HG03135 (cell line): ENCODE measurements around the gene TRPC4.
"Not testable (repeated sequence)": the region's sequence is repeated elsewhere in the genome, so short reads cannot be mapped to it uniquely, and the experiment has no call there.

Source experiments
- ATAC-seq: cut with Tn5 transposase; IDR thresholded peaks from one replicate; pipeline ENCODE4 v1.9.1; 2021; ENCODE audit warnings: mild to moderate bottlenecking, moderate library complexity; ENCODE audit not compliant: unreplicated experiment

The TRPC4 gene

DNA sequence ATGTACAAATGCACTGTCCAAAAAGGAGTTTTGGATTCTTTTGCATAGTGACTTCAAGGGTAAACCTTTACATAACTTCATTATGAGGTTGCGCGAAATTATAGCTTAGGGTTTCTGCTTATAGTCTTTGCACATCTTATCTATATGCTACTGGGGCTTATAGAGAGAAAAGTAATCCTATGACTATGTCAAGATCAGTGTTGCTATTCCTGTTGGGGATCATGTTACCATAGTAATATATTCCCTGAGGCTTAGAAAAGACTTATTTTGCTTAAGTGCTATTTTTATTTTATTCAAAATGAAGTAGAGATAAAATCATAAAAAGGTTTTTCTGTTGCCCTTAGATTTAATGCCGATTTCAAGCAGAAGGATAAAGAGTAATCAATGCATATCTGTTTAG, 256.3 kb downstream of the TRPC4 start:
- no peak for ATAC-seq

DNA sequence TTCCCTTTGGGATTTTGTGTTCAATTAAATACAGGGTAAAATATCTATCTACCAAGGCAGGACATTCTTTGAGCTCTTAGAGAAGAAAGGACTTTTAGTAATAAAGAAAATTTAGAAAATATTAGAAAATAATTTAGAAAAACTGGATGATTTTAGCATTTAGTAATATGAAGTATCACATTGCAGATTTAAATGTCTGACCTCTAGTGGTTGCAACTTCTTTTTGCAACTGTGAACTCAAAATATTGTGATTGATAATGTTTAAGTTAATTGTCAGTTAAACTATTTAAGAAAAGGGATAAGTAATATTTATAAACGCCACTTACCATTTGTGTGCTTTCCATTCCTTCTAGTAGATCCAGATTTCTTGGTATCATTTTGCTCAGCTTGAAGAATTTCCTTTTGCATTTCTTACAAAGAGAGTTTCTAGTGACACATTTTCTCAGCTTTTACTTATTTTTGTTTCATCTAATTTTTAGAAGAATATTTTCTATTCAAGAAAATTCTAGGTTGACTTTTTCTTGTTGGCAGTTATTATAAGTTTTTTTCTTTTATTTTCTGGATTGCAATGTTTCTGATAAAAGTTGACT, 260.7 kb downstream of the TRPC4 start:
- ATAC-seq = no peak

DNA sequence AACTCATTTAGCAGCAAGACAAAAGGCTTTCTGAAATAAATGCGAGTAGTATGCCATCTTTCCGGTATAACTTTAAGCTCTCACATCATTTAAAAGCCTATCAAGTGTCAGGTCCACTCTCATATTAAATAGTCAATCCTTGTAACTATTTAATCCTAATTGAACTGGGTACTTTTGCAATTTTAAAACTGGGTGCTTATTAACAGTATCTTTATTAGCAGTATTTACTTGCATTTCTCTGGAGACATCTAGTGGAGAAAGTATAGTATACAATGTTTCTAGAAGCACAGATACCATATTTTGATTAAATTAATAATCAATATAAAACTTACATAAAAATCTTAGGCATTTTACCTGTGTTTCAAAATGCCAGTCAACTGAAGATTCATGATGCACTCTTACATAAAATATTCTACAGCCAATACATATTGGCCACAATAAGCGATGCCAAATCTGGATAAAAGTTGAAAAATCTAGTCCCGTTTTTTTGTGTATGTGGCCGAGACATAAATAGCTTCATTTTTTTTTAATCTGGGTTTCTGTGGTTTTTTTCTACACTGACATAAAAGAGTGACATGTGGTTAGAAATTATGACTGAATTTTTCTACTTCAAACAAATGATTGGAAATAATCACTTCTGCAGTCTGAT, 266.7 kb downstream of the TRPC4 start:
- no peak for ATAC-seq

DNA sequence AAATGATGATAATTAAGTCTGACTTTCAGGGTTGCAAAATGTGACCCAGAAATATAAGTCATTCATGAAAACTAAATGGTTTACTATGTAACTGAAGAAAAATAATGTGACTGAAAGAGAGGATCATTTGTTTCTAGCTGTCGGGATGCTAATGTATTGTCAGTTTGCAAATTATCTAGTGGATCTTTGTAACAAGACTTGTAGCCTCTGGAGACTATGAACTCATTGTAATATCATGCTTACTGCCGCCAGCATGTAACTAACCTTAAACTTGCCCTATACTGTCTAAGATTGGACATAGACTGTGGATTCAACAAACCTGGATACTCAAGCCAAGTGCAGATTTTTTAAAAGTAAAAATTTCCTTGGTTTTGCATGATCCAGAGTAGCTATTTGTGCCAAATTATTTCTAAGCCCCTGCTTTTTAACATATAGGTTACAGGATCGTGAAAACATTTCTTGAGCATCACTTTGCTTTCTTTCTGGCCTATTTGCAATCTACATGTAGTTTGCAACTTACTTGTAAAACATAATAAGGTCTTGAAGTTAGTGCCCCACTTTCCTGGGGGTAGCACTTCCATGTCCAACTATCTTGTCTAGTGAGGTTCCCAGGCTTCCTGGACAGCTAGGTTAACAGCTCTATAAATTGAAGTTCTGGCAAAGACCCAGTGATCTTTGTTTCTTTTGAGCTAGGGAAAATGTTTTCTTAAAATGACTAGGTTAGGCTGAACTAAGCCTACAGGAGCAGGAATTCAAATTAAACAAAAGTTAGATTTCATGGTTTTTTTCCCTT, 267.7 kb downstream of the TRPC4 start:
- ATAC-seq = no peak

DNA sequence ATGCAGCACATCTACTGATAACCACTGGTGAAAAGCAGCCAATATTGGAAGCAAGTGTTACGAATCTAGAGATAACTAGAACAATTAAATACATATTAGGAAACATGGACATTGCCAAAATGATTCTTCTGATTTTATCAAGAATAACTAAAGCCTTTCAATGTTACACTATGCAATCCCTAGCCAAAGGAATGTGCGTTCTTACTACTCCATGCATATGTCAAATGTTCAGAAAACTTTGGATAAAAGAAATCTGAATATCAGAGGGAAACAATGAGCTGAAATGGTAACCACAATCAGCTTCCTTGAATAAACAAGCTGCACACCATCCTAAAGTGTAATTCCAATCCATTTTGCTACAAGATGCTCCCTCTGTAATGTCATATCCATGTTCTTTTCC, 270.1 kb downstream of the TRPC4 start:
- no peak for ATAC-seq

DNA sequence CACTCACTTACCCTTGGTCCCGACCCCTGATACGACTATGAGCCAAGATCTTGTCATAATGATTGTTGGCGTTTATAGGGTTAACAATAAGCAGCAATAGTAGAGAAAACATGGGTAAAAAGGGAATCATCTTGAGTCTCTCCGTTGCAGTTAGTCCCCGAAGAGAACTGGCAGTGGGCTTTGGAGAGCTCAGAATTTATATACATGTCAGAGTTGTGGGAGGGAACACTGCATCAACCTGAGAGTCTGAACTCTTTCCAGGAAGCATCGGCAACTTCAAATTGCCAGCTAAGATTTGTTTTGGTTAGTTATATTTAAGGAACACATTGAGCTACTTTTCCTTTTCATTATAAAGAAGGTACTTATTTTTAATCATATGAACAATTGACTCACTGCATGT, 271.0 kb downstream of the TRPC4 start, which contains the start of gene POSTN:
Gene POSTN (minus strand): TSS at position 172 of the 400 bp plus-strand sequence. CDS start 42 bp downstream, at position 130.
- ATAC-seq = no peak

DNA sequence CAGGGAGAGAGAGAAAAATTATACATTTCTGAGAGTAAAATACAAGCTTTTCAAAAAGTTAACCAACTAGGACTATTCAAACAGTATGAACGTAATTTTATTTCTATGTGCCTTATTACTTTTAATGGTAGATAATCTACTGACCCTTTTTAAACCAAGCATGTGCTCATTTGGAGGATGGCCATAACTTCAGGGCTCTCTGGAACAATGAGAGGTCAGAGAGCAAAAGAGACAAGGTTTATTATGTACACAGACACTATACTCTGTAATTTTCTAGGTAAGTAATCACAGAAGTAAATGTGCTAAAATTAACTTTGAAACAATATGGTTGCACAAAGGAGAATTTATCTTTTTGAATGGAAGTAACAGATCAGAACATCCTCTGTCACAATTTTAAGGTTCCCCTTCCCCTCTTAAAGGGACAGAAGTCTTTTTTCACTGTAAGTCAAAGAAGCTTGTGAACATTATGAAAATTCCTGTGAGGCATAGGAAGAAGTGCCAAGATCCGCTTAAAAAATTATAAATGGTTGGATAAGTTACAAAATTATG, 272.0 kb downstream of the TRPC4 start:
- no peak for ATAC-seq

DNA sequence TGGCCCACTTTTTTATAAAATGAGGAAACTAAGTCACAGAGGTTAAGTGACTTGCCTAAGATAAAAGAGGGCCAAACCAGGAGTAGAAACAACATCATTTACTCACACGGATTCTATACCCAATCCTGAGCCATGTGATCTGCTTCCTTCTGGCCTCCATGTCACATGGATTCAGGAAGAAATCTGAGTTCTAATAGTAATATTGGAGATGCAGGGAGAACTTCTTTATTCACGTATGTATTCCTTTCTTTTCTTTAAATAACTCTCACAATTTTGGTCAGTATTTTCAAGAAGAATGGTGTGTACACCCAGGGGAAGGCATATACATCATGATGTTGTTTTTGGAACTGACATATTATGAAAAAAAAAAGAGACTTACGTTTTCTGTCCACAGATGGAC, 272.8 kb downstream of the TRPC4 start:
- ATAC-seq = no peak

DNA sequence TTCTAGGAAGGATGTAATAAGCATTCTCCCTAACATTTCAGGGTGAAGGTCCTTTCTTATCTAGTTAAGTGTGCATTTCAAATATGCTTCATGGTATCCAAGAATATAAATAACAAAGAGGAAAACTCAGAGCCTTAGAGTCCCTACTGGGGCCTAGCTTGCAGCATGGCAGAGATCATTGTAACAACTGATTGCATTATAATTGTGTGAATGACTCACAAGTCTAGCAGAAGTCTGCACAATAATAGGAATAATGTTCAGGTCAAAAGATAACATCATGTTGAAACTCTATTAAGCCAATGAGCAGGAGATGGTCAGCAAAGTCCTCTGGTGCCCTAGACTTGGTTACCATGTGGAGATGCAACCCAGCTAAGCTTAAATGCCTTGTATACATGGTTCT, 274.4 kb downstream of the TRPC4 start:
- no peak for ATAC-seq

DNA sequence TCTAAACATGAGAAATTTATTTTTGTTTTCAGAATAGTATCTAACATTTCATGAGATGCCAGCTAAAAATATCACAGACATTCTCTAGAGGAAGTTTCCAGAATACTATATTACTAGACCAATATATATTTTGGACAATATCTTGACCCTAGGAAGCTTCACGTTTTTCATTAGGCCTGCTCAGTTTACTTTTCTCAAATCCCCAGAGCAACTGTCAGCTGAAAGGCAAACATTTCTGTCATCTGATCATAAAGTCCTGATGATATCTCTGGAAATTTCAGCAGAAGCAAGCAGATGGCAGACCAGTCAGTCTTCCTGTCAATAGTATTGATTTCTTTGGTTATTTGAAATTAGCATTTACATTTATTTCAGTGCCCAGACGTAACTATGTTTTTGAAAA, 275.0 kb downstream of the TRPC4 start:
- no peak for ATAC-seq

DNA sequence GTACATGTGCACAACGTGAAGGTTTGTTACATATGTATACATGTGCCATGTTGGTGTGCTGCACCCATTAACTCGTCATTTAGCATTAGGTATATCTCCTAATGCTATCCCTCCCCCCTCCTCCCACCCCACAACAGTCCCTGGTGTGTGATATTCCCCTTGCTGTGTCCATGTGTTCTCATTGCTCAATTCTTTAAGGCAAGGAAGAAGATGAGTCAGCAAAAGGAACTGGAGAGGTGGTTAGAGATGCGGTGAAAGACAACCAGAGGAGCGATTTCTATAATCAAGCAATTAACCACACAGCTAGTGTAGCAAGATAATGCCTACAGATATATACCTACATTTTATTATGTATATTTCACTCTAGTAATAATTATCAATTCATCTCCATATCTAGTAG, 280.2 kb downstream of the TRPC4 start:
- ATAC-seq = not testable (repeated sequence)

DNA sequence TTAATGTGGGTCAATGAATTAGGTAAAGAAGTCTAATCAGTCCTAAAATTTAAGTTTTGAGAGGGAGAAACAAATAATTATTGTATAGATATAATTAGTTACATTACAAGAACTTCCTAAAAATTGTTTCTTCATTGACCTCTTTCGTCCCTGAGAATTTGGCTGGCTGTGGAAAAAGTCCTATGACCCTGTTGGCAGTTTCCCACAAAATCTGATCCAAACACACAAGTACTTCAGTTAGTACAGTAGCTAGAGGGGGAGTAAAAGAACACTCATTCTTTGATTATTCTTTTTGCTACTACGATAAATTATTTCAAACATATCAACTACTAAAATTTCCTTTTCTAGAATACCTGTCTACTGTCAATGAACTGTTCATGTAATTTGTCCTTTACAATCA, 282.3 kb downstream of the TRPC4 start:
- no peak for ATAC-seq
